Gastrocnemius medialis (tissue), 4 donors: ENCODE results near the gene ABTB2. TPM values are rescaled to one million over a fixed set of nuclear protein-coding genes. Genes with fewer than 3 reads are reported as not detected.

Experiments
- ATAC-seq, 2 donors: fragments of 150-250 bp; one replicate each; pipeline ENCODE4 v1.9.1; 2016
- DNase-seq, 2 donors: peaks; one replicate each; pipeline ENCODE4 v3.0.0-alpha.2; 2019
- H3K27ac ChIP-seq, 4 donors: fragments of 200-600 bp; sonication (generic); 1 replicate in 1 of 4; 2 replicates in 3 of 4; pipeline ENCODE4 v1.5.1; 2016 to 2018; ENCODE audit warnings: mild to moderate bottlenecking in 2 of 4, moderate library complexity in 1 of 4
- H3K27me3 ChIP-seq, 3 donors: fragments of 200-600 bp; sonication (generic) in 2 of 3; 1 replicate in 1 of 3; 2 replicates in 2 of 3; pipeline versions ENCODE4 v1.5.1 to v1.6.0; 2016 to 2019; ENCODE audit warnings: mild to moderate bottlenecking in 1 of 3, moderate library complexity in 1 of 3
- H3K36me3 ChIP-seq, 2 donors: fragments of 200-600 bp; sonication (generic) in 1 of 2; one replicate each; pipeline ENCODE4 v1.5.1; 2017 to 2018
- H3K4me1 ChIP-seq, 2 donors: fragments of 200-600 bp; sonication (generic) in 1 of 2; one replicate each; pipeline ENCODE4 v1.5.1; 2016 to 2017; ENCODE audit warnings: mild to moderate bottlenecking in 2 of 2
- H3K4me3 ChIP-seq, 4 donors: fragments of 200-600 bp; sonication (generic) in 3 of 4; 1 replicate in 1 of 4; 2 replicates in 3 of 4; pipeline ENCODE4 v1.5.1; 2016 to 2019; ENCODE audit warnings: mild to moderate bottlenecking in 2 of 4
- H3K9me3 ChIP-seq, 3 donors: fragments of 200-600 bp; sonication (generic) in 2 of 3; 1 replicate in 1 of 3; 2 replicates in 2 of 3; pipeline ENCODE4 v1.5.1; 2016 to 2019
- CTCF ChIP-seq, 5 experiments: fragments of 450-650 bp in 3 of 5; fragments of 200-600 bp in 2 of 5; sonication (generic) in 2 of 5; IDR thresholded peaks in 4 of 5; conservative IDR thresholded peaks in 1 of 5; 1 replicate in 4 of 5; 2 replicates in 1 of 5; pipeline ENCODE4 v1.5.1; 2016 to 2019; ENCODE audit warnings: antibody characterized with exemption in 5 of 5, mild to moderate bottlenecking in 3 of 5, moderate library complexity in 3 of 5
- POLR2A ChIP-seq, 2 donors: fragments of 450-650 bp; IDR thresholded peaks; one replicate each; pipeline ENCODE4 v1.6.1; 2017; ENCODE audit warnings: antibody characterized with exemption in 2 of 2, mild to moderate bottlenecking in 2 of 2, moderate library complexity in 2 of 2
- in situ Hi-C, 4 donors: fragments of 200-750 bp; cut with MboI; loops; one replicate each; pipeline versions ENCODE4 v1.15.0 to v1.8.0; 2017; ENCODE audit warnings: low sequenced_read_pairs in 4 of 4
- intact Hi-C: fragments of 100-400 bp; cut with DNase I; formaldehyde crosslinking; loops from one replicate; pipeline ENCODE4 v1.15.1; 2023; ENCODE audit warnings: low total_unique reads
- total RNA-seq, 4 donors: library from RNA; depleted of rRNA; stranded (reverse); fragments of >200 nt; gene quantifications; one replicate each; pipeline versions ENCODE4 v1.1.0 to v1.2.3, GENCODE V29; 2016

Gene ABTB2
- total RNA-seq, 4 donors from 2014 or later, result 8.8 to 30.7 (median 12.2) TPM

DNA sequence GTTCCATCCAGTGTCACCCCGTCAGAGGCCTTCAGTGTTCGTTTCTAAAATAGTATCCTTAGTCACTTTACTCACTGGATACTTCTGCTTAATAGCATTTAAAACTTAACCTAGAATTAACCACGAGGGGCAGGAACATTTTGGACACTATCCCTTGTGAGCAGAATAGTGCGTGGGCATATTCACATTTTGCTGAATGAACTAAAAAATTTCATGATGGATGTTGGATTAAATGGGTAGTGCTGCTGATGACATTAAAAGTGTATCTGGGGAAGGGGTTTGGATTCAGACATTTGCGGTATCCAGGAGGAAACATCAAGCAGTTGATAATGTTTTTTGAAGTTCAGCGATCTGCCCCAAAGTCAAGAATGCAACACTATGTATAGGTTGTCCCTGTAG, 253.1 kb downstream of the ABTB2 start:
- TF ChIP-seq POLR2A (IDR thresholded peaks at IDR 0.05), result no peak
- TF ChIP-seq CTCF (IDR thresholded peaks at IDR 0.05 in 4 of 5, conservative IDR thresholded peaks at IDR 0.05 in 1 of 5), result no peak
- peak overlapping the region; percentile 84 to 94 (median 90) for H3K27ac ChIP-seq
- peaks cover 19 to 22% of the 10 kb centered on the region in 2 donors for H3K4me1 ChIP-seq
- in situ Hi-C loops (loop anchor here in 2 of 4 donors (5.0 to 25.0 kb wide), 3 partner anchors 52 to 117 kb away; partner anchors contain the start of gene CAPRIN1 (in 1 of the 2)), intact Hi-C loops (loop anchor here (1.0 to 10.0 kb wide), 5 partner anchors 53 to 333 kb away; partner anchors contain the start of genes ABTB2, CAPRIN1, CAT and FBXO3)
- no peaks in the 10 kb centered on the region for H3K27me3 ChIP-seq
- peaks cover 0 to 34% of the 10 kb centered on the region in 2 donors for H3K36me3 ChIP-seq
- no peak for DNase-seq
- H3K9me3 ChIP-seq, result no peaks in the 10 kb centered on the region
- ATAC-seq, result no peak
- peak overlapping the region; percentile 71 to 97 (median 82) for H3K4me3 ChIP-seq

Other genes starting within 250 kb of the ABTB2 start
- 100 to 1,000 TPM; 107 to 150 (median 128) TPM for gene CAT, start 80.9 kb upstream of the ABTB2 start, total RNA-seq
- gene ELF5, start 155.8 kb upstream of the ABTB2 start, total RNA-seq, result not detected